SK-N-DZ (cell line): Measurements from ENCODE around the gene ABCD1.

Experiments used
- DNase-seq: peaks from one replicate; pipeline ENCODE4 v3.0.0-alpha.2; 2015; ENCODE audit warnings: low spot score

ABCD1 gene

GRCh38 chrX:153773218-153773611 lies 48.6 kb downstream of the ABCD1 start:
- DNase-seq, result no peak

GRCh38 chrX:153773741-153774575 lies 49.3 kb downstream of the ABCD1 start:
- DNase-seq, result no peak

- DNase-seq, result no peak
Measured at GRCh38 chrX:153774576-153775292, 50.1 kb downstream of the ABCD1 start.

- no peak for DNase-seq
Measured at GRCh38 chrX:153775293-153776119, 50.9 kb downstream of the ABCD1 start.

- no peak for DNase-seq
Measured at GRCh38 chrX:153776120-153776599, 51.5 kb downstream of the ABCD1 start.

GRCh38 chrX:153776611-153777045 lies 52.0 kb downstream of the ABCD1 start:
- no peak for DNase-seq

GRCh38 chrX:153777261-153778090 lies 52.8 kb downstream of the ABCD1 start:
- DNase-seq, result no peak

- no peak for DNase-seq
Measured at GRCh38 chrX:153778181-153778580, 53.5 kb downstream of the ABCD1 start.

- no peak for DNase-seq
Measured at GRCh38 chrX:153778684-153779101, 54.0 kb downstream of the ABCD1 start.

- DNase-seq, result no peak
Measured at GRCh38 chrX:153779891-153780677, 55.4 kb downstream of the ABCD1 start.

- no peak for DNase-seq
Measured at GRCh38 chrX:153780678-153781427, 56.2 kb downstream of the ABCD1 start, which contains the start of gene SRPK3. SRPK3 (plus strand) TSS chrX:153781041; CDS start chrX:153781087, 46 bp downstream.

GRCh38 chrX:153781428-153782047 lies 56.9 kb downstream of the ABCD1 start:
- DNase-seq, result no peak

- no peak for DNase-seq
Measured at GRCh38 chrX:153782313-153782712, 57.7 kb downstream of the ABCD1 start.

- DNase-seq, result no peak
Measured at GRCh38 chrX:153782871-153783270, 58.2 kb downstream of the ABCD1 start.

GRCh38 chrX:153783378-153784013 lies 58.8 kb downstream of the ABCD1 start:
- no peak for DNase-seq

- DNase-seq, result no peak
Measured at GRCh38 chrX:153784325-153784967, 59.8 kb downstream of the ABCD1 start.

- DNase-seq, result no peak
Measured at GRCh38 chrX:153786669-153787068, 62.0 kb downstream of the ABCD1 start.

GRCh38 chrX:153789654-153790053 lies 65.0 kb downstream of the ABCD1 start:
- no peak for DNase-seq
